SKM-1 (cell line): Measurements from ENCODE around the gene ISCU.
"Not testable (repeated sequence)": the region's sequence is repeated elsewhere in the genome, so short reads cannot be mapped to it uniquely, and the experiment has no call there.

Source experiments
- DNase-seq: peaks from one replicate; lab custom pipeline; 2025; ENCODE audit not compliant: unreplicated experiment; lab: John Stamatoyannopoulos, UW

The ISCU gene

DNA sequence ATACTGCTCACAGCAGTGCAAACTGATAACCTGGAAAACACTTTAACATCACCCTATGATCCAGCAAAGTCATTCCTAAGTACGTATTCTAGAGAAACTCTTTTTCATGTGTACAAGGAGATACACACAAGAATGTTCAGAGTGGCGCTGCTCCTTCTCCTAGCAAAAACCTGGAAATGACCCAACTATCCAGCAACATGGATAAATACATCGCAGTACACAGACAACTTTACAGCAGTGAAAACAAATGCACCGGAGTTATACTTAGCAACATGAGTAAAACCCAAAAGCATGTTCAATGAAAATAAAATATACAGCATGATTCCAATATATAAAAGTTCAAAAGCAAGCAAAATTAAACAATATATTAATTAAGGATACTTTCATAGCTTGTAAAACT, 20.1 kb upstream of the ISCU start:
- DNase-seq, result no peak

- DNase-seq, result no peak
Observed at GRCh38 chr12:108543652-108544051, 18.7 kb upstream of the ISCU start.

GRCh38 chr12:108547686-108548085, 14.7 kb upstream of the ISCU start:
- no peak for DNase-seq

- no peak for DNase-seq
Observed at GRCh38 chr12:108548954-108549521, 13.4 kb upstream of the ISCU start.

- no peak for DNase-seq
Observed at GRCh38 chr12:108551535-108551934, 10.9 kb upstream of the ISCU start.

- no peak for DNase-seq
Observed at GRCh38 chr12:108553799-108554198, 8.6 kb upstream of the ISCU start.

GRCh38 chr12:108555383-108555782, 7.0 kb upstream of the ISCU start:
- DNase-seq, result not testable (repeated sequence)

GRCh38 chr12:108559007-108559655, 3.3 kb upstream of the ISCU start:
- DNase-seq, result no peak

DNA sequence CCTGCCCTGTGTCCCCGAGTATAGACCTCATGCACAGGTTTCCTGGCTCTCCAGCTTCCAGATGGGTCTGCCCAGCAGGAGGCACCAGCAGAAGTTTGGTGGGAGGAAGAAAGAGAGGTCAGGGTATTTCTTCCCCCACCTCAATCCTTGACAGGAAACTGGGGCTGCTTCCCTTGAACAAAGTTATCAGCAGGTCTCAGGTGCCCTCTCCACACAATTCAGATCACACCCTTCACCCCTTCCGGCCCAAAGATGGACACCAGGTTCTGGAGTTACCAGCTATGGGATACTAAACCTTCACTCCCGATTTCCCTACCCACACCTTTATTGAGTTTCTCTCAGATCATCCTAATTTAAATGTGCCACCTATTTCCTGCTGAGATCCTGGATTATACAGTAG, 2.6 kb upstream of the ISCU start:
- no peak for DNase-seq

- no peak for DNase-seq
Observed at GRCh38 chr12:108560321-108560721, 2.1 kb upstream of the ISCU start.

DNA sequence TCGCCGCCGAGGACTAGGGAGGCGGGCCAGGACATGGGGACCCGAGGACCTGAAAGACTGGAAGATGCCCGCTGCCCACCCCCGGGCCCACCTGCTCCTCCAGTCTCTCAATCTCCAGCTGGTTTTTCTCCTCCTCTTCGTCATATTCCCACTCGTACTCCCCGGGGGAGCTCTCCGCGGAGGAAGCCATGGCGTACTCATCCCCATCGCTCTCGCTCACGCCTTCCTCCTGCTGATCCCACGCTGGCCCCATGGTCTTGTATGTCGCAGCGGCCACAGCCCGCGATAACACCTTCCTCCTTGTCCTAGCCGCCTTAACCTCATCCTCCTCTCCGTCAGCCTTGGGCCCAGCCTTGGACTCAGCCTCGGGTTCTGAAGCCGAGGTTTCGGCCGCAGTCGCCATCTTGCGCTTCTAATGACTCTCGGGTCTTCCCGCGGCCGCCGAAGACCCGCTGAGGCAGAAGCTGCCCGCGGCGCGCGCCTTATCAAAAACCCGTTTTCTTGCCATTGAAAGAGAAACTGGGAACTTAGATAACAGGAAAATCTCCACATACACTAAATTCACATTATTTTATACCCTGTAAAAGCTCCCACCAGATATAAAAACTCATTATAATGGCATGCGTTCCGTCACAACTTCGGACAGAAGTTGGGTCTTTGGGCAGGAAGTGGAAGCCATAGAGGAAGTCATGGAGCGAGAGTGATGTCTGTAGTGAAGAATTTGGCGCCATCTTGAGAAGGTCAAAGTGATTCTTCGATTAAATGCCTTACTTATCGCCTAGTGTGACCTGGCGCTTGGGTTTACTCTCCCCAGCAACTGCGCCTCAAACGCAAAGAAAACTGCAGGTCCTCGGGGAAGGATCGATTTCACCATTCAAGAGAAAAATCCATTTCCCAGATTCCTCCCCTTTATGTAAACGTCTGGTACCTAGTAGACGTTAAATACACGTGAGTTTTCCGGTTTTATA, 1.4 kb upstream of the ISCU start, which contains the start of gene SART3:
SART3 (minus strand) TSS at position 422 of the 968 bp plus-strand sequence; CDS start at position 403, 19 bp downstream.
- peak; percentile 54 for DNase-seq

DNA sequence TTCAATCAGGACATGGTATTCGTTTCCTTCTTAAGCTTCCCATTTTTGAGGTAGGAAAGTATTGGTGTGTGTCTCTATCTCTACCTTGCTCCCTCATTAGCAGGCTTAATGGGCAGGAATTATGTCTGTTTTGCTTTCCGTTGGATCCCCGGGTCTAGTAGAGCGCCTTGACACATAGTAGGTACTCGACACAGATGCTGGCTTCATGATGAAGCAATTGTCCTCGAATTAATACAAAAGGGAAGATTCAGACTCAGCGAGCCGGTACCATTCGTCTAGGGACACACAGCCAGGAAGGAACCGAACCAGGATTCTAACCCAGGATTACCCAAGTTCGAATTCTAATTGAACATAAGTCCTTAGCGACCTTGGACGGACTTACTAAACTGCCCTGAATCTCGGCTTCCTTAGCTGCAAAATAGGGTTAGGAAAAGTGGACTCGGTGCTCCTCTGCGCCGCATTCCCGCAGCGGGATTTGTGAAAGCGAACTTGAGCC, 496 bp upstream of the ISCU start:
- DNase-seq, result no peak

GRCh38 chr12:108563136-108563803, 874 bp downstream of the ISCU start:
- DNase-seq, result peak; percentile 21

- DNase-seq, result no peak
Observed at GRCh38 chr12:108563804-108564151, 1.4 kb downstream of the ISCU start.

DNA sequence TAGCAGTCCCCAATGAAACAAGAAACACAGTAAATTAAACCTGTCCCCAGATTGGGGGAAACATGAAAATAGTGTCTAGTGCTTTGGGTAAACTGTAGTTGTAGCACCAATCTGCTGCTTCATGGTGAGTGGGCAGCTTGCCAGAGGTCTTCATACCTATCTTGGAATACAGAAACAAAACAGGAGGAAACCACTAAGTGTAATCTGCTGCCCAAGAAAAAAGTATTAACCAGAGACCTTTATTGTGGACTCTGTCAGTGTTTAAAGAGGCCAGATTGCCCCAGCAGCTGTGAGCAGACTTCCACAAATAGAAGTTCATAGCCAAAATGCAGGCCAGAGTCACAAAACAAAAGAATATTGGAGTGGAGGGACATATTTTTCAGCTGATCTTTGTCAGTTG, 2.3 kb downstream of the ISCU start:
- DNase-seq, result no peak

DNA sequence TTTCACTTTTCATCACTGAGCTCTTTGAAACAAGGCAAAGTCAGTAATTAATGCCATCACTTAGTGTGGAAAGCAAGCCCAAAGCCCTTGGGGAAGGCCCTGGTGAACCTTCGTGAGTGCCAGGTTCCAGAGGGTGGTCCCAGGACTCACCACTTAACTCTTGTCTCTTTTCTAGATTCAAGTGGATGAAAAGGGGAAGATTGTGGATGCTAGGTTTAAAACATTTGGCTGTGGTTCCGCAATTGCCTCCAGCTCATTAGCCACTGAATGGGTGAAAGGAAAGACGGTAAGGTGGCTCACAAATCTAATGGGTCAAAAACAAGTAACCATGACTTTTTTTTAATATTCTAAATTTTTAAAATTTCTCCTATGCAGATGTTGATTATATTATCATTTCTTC, 2.8 kb downstream of the ISCU start:
- no peak for DNase-seq

GRCh38 chr12:108565976-108566375, 3.6 kb downstream of the ISCU start:
- DNase-seq, result no peak

GRCh38 chr12:108566452-108566851, 4.1 kb downstream of the ISCU start:
- DNase-seq, result no peak

DNA sequence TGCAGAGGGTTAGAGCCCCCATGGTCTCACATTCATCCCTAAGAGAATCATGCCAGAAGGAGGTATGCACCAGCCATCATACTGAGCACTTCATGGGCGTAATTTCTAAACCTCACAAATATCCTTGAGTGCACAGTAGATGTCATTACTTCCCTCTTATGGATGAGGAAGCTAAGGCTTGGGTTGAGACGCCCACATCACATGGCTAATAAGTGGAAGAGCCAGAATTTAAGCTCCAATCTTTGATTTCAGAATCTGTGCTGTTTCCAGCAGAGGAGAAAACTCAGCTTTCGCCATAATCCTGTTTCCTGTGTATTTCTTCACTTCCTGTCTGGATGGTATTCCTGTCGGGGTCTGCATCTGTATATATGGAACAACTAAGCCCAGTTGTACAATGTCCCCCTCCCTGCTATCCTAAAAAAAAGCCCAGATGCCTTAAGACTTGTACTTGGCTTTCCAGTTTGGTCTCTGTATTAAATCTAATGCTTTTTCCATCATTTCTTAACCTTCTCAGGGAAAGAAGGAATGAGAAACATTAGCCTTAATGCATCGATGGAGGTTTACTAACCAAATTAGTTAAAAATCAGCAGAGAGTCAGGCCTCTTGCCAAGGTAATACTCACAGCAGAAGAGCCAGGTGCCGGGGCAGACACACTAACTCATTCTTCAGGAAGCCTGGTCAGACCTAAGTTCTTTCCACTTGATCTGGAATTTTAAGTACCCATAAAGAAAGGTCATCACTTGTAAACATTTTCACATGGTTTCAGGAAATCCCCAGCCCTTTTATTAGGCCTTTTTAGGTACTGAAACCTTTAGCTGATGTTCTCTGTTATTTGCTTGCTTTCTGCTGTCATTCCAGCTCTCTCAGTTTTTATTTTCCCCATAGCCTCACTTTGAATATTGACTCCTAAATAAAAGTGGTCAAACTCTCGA, 5.3 kb downstream of the ISCU start:
- DNase-seq, result no peak
